ENCODE data around the gene MTHFD2L.

- TF ChIP-seq, protein P1, sequence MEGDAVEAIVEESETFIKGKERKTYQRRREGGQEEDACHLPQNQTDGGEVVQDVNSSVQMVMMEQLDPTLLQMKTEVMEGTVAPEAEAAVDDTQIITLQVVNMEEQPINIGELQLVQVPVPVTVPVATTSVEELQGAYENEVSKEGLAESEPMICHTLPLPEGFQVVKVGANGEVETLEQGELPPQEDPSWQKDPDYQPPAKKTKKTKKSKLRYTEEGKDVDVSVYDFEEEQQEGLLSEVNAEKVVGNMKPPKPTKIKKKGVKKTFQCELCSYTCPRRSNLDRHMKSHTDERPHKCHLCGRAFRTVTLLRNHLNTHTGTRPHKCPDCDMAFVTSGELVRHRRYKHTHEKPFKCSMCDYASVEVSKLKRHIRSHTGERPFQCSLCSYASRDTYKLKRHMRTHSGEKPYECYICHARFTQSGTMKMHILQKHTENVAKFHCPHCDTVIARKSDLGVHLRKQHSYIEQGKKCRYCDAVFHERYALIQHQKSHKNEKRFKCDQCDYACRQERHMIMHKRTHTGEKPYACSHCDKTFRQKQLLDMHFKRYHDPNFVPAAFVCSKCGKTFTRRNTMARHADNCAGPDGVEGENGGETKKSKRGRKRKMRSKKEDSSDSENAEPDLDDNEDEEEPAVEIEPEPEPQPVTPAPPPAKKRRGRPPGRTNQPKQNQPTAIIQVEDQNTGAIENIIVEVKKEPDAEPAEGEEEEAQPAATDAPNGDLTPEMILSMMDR (IDR thresholded peaks at IDR 0.05): no peak
- TF ChIP-seq EP300 (IDR thresholded peaks at IDR 0.05): no peak
- TF ChIP-seq POLR2A (IDR thresholded peaks at IDR 0.05): no peak
Measured at GRCh38 chr4:74161666-74162450, 3.9 kb downstream of the MTHFD2L start.
